ENCODE measurements around the gene SLC22A16. TPM values are rescaled to one million over a fixed set of nuclear protein-coding genes. Genes with fewer than 3 reads are reported as not detected.

The SLC22A16 gene
- total and polyA plus RNA-seq, 2 of the 13 experiments (the other 11 are each of a cell fraction or from before 2014, with no cell fraction given) = 0.04 TPM; not detected in 1

DNA sequence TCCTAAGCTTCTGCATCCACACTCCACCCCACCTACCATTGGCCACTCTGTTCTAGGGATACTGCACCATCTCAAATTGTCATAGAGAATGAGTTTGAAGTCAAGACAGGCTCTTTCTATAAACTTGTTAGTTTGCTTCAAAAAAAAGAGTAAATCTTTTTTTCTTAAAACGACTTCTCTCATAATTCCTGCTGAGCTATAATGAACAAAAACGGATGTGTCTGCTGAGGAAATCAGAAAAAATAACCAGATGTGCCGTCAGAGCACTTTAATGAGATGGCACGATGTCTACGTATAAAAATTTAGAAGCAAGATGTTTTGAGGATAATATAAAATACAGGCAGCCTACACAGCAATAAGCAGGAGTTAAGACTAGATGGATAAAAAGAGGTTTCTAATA lies 37.1 kb downstream of the SLC22A16 start:
- H3K4me1 ChIP-seq (ENCODE audit: insufficient read depth, low read length) = no peaks in the 10 kb centered on the region
- peaks cover 0 to 10% of the 10 kb centered on the region in 2 experiments; a peak in 1 of 5 replicates for H3K27me3 ChIP-seq (ENCODE audit: control insufficient read depth in 1 of 2, insufficient read depth in 2 of 2, low read length in 2 of 2)
- in situ Hi-C loops (cut with HindIII; ENCODE audit: extremely low pct_ligation_motif_present, low pct_unique_long_range_greater_than_20kb) = no loop called here
- no peak for ATAC-seq
- no peaks in the 10 kb centered on the region for H3K79me2 ChIP-seq (ENCODE audit: insufficient read depth, low read length)
- no peak overlapping the region for H3K9ac ChIP-seq (ENCODE audit: insufficient read depth, low read depth, low read length)
- intact Hi-C loops (cut with micrococcal nuclease; ENCODE audit: unreplicated experiment) = no loop called here
- H2AFZ ChIP-seq (ENCODE audit: low read length) = no peak overlapping the region
- no peak overlapping the region for H3K4me3 ChIP-seq (replicated peaks in 1 of 3; ENCODE audit: insufficient read depth in 1 of 3, low read depth in 2 of 3, low read length in 3 of 3)
- no peak for FAIRE-seq
- no peaks in the 10 kb centered on the region for H3K36me3 ChIP-seq (replicated peaks in 1 of 2; ENCODE audit: control insufficient read depth in 1 of 2, insufficient read depth in 2 of 2, low read length in 2 of 2)
- no peak overlapping the region for H3K27ac ChIP-seq (ENCODE audit: extremely low read length, insufficient read depth, low read length)
- H3K4me2 ChIP-seq (ENCODE audit: low read depth, low read length) = no peak overlapping the region
- BruUV-seq (replicated peaks) = no TSS peak
- no peak for DNase-seq (ENCODE audit: low spot score)
- CTCF ChIA-PET (ENCODE audit: low intra/inter-chr PET ratio, low total read pairs) = no interaction called here
- WGBS (ENCODE audit: low lambda C conversion rate) = 47% methylated on average over 5 of the region's 5 CpGs
- POLR2A ChIA-PET = no interaction called here
- H4K20me1 ChIP-seq (ENCODE audit: insufficient read depth, low read length) = no peaks in the 10 kb centered on the region
- no peaks in the 10 kb centered on the region for H3K9me3 ChIP-seq (ENCODE audit: low read length)
- TF ChIP-seq RFX3 (CRISPR knock-in tag; IDR thresholded peaks at IDR 0.05) = no peak
- TF ChIP-seq, protein P1, sequence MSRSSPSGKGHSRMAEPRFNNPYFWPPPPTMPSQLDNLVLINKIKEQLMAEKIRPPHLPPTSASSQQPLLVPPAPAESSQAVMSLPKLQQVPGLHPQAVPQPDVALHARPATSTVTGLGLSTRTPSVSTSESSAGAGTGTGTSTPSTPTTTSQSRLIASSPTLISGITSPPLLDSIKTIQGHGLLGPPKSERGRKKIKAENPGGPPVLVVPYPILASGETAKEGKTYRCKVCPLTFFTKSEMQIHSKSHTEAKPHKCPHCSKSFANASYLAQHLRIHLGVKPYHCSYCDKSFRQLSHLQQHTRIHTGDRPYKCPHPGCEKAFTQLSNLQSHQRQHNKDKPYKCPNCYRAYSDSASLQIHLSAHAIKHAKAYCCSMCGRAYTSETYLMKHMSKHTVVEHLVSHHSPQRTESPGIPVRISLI (CRISPR knock-in tag; IDR thresholded peaks at IDR 0.05; ENCODE audit: borderline replicate concordance) = no peak
- TF ChIP-seq WIZ (CRISPR knock-in tag; IDR thresholded peaks at IDR 0.05) = no peak
- TF ChIP-seq HNF4G (IDR thresholded peaks at IDR 0.05; ENCODE audit: borderline replicate concordance, low read depth, low read length) = no peak
- no peak for TF ChIP-seq HNF4G (CRISPR knock-in tag; IDR thresholded peaks at IDR 0.05; ENCODE audit: borderline replicate concordance, low read depth)
- TF ChIP-seq, protein P2, sequence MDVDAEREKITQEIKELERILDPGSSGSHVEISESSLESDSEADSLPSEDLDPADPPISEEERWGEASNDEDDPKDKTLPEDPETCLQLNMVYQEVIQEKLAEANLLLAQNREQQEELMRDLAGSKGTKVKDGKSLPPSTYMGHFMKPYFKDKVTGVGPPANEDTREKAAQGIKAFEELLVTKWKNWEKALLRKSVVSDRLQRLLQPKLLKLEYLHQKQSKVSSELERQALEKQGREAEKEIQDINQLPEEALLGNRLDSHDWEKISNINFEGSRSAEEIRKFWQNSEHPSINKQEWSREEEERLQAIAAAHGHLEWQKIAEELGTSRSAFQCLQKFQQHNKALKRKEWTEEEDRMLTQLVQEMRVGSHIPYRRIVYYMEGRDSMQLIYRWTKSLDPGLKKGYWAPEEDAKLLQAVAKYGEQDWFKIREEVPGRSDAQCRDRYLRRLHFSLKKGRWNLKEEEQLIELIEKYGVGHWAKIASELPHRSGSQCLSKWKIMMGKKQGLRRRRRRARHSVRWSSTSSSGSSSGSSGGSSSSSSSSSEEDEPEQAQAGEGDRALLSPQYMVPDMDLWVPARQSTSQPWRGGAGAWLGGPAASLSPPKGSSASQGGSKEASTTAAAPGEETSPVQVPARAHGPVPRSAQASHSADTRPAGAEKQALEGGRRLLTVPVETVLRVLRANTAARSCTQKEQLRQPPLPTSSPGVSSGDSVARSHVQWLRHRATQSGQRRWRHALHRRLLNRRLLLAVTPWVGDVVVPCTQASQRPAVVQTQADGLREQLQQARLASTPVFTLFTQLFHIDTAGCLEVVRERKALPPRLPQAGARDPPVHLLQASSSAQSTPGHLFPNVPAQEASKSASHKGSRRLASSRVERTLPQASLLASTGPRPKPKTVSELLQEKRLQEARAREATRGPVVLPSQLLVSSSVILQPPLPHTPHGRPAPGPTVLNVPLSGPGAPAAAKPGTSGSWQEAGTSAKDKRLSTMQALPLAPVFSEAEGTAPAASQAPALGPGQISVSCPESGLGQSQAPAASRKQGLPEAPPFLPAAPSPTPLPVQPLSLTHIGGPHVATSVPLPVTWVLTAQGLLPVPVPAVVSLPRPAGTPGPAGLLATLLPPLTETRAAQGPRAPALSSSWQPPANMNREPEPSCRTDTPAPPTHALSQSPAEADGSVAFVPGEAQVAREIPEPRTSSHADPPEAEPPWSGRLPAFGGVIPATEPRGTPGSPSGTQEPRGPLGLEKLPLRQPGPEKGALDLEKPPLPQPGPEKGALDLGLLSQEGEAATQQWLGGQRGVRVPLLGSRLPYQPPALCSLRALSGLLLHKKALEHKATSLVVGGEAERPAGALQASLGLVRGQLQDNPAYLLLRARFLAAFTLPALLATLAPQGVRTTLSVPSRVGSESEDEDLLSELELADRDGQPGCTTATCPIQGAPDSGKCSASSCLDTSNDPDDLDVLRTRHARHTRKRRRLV (CRISPR knock-in tag; IDR thresholded peaks at IDR 0.05) = no peak
- TF ChIP-seq, protein P3, sequence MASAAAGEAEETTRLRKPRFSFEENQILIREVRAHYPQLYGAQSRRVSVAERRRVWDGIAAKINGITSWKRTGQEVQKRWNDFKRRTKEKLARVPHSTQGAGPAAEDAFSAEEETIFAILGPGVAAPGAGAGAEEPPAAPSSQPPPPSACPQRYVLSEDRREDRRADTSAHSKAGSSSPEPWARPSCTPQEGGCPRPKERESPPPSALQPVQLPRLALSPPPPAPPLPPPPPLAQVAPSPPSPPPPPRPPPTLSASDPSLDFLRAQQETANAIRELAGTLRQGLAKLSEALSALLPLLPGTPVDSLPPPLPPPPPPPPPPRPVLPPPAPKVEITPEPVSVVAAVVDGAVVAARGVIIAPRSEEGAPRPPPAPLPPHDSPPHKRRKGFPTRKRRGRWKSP (CRISPR knock-in tag; IDR thresholded peaks at IDR 0.05) = no peak
- no peak for TF ChIP-seq GZF1 (CRISPR knock-in tag; IDR thresholded peaks at IDR 0.05)
- no peak for TF ChIP-seq ZC3H13 (CRISPR knock-in tag; IDR thresholded peaks at IDR 0.05)
- TF ChIP-seq RFX5 (IDR thresholded peaks at IDR 0.05; ENCODE audit: low read depth, low read length) = no peak
- no peak for TF ChIP-seq ZNF543 (CRISPR knock-in tag; IDR thresholded peaks at IDR 0.05)
- TF ChIP-seq KLF13 (CRISPR knock-in tag; IDR thresholded peaks at IDR 0.05) = no peak
- no peak for TF ChIP-seq RARA (CRISPR knock-in tag; IDR thresholded peaks at IDR 0.05)
- TF ChIP-seq, protein P4, sequence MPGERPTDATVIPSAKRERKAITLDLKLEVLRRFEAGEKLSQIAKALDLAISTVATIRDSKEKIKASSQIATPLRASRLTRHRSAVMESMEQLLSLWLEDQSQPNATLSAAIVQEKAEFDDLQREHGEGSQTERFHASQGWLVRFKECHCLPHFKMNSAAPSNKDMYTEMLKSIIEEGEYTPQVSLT (CRISPR knock-in tag; IDR thresholded peaks at IDR 0.05; ENCODE audit: borderline replicate concordance, low read depth) = no peak
- no peak for TF ChIP-seq SNAPC2 (CRISPR knock-in tag; IDR thresholded peaks at IDR 0.05)

Measured in HepG2 (cell line).